ENCODE results near the gene AMOTL1. TPM values are rescaled to one million over a fixed set of nuclear protein-coding genes. Genes with fewer than 3 reads are reported as not detected.

Gene AMOTL1
- total RNA-seq, 1 experiment from 2014 or later = 32.6 TPM

GRCh38 chr11:94730153-94730552 is 38.0 kb upstream of the AMOTL1 start:
- H3K27me3 ChIP-seq (ENCODE audit: low read length) = no peaks in the 10 kb centered on the region
- no peak overlapping the region for H3K27ac ChIP-seq (ENCODE audit: low read length)
- no peaks in the 10 kb centered on the region for H3K9me3 ChIP-seq (ENCODE audit: low read length)
- H3K4me1 ChIP-seq (ENCODE audit: insufficient read depth, low read length) = peaks cover 78% of the 10 kb centered on the region
- intact Hi-C loops (cut with micrococcal nuclease) = no loop called here
- no peak overlapping the region for H2AFZ ChIP-seq (ENCODE audit: low read length)
- ChIA-PET CTCF (no interaction called here), POLR2A (ENCODE audit: unreplicated experiment) (no interaction called here)
- TF ChIP-seq CTCF (conservative IDR thresholded peaks at IDR 0.05; ENCODE audit: low read depth, low read length) (no peak), EZH2 (IDR thresholded peaks at IDR 0.05; ENCODE audit: low read length, unreplicated experiment) (no peak), EZH2phosphoT487 (IDR thresholded peaks at IDR 0.05; ENCODE audit: borderline replicate concordance, low read length) (no peak)
- H3K79me2 ChIP-seq (ENCODE audit: low read length) = no peaks in the 10 kb centered on the region
- H3K36me3 ChIP-seq (ENCODE audit: low read depth, low read length) = no peaks in the 10 kb centered on the region
- no peak overlapping the region for H3K4me3 ChIP-seq (ENCODE audit: low read length)
- ATAC-seq = no peak
- no TSS peak for BruUV-seq (replicated peaks)
- H3K4me2 ChIP-seq (ENCODE audit: low read length) = no peak overlapping the region
- H3K9ac ChIP-seq (ENCODE audit: low read length) = no peak overlapping the region
- peaks cover 12% of the 10 kb centered on the region for H3F3A ChIP-seq (ENCODE audit: low read length, unreplicated experiment)
- DNase-seq = no peak
- no peaks in the 10 kb centered on the region for H3K9me2 ChIP-seq (replicated peaks; ENCODE audit: low read length)
- H4K20me1 ChIP-seq (ENCODE audit: low read length) = no peaks in the 10 kb centered on the region

DNA sequence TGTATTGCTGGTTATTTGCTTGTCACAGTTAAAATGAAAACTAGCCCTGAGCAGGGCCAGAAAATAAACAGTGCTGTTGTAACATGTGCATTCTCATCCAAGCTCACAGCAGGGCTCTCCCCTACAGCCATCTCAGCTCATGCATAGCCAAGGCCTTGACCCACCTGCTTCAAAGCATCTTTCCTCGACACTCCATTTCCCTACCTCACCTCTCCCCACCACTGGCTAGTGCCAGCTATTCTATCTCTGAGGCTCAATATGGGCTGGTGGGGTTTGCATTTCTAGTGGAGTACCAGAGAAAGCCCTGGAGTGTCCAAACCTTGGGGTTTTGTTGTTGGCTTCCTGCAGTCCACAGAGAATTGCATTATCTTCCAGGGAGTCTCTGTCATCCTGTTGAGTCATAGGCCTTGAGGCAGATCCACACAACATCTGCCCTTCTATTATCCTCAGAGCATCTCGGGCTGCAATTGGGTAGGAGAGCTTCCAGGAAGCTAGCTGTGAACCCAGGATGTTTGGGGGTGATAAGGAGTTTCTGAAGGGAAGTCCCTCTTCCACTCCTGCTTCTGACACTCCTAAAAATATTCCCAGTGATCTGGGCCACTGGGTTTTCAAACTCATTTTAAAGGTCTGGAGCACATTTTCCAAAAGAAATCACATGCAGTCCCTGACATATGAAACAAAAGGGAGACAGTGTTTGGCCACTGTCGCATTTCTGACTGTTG is 36.1 kb upstream of the AMOTL1 start:
- TF ChIP-seq CTCF (conservative IDR thresholded peaks at IDR 0.05; ENCODE audit: low read depth, low read length) (no peak), EZH2phosphoT487 (IDR thresholded peaks at IDR 0.05; ENCODE audit: borderline replicate concordance, low read length) (no peak), EZH2 (IDR thresholded peaks at IDR 0.05; ENCODE audit: low read length, unreplicated experiment) (no peak)
- no peaks in the 10 kb centered on the region for H3K36me3 ChIP-seq (ENCODE audit: low read depth, low read length)
- no peaks in the 10 kb centered on the region for H4K20me1 ChIP-seq (ENCODE audit: low read length)
- H3F3A ChIP-seq (ENCODE audit: low read length, unreplicated experiment) = peaks cover 18% of the 10 kb centered on the region
- BruUV-seq (replicated peaks) = no TSS peak
- peak overlapping the region; percentile 79 for H3K9ac ChIP-seq (ENCODE audit: low read length)
- intact Hi-C loops (cut with micrococcal nuclease) = loop anchor here (2.0 kb wide), 2 partner anchors 23 to 109 kb away; no protein-coding TSS in a partner anchor
- H3K27ac ChIP-seq (ENCODE audit: low read length) = peak overlapping the region; percentile 96
- CTCF ChIA-PET = interaction anchor here (1.0 to 1.1 kb wide), 2 partner anchors 11 to 109 kb away, joined by 6 to 7 read pairs; no protein-coding TSS in a partner anchor
- H3K27me3 ChIP-seq (ENCODE audit: low read length) = no peaks in the 10 kb centered on the region
- H3K79me2 ChIP-seq (ENCODE audit: low read length) = no peaks in the 10 kb centered on the region
- DNase-seq = peak; percentile 90
- ATAC-seq = peak; percentile 59
- POLR2A ChIA-PET (ENCODE audit: unreplicated experiment) = interaction anchor here (0.6 to 0.7 kb wide), 2 partner anchors 335 to 603 kb away, joined by 3 to 6 read pairs; partner anchors contain the start of gene SRSF8
- H3K4me3 ChIP-seq (ENCODE audit: low read length) = peak overlapping the region; percentile 4; the same call in 1 of the 2 replicates
- peaks cover 90% of the 10 kb centered on the region for H3K4me1 ChIP-seq (ENCODE audit: insufficient read depth, low read length)
- no peaks in the 10 kb centered on the region for H3K9me3 ChIP-seq (ENCODE audit: low read length)
- peak overlapping the region; percentile 70 for H3K4me2 ChIP-seq (ENCODE audit: low read length)
- no peak overlapping the region for H2AFZ ChIP-seq (ENCODE audit: low read length)
- no peaks in the 10 kb centered on the region for H3K9me2 ChIP-seq (replicated peaks; ENCODE audit: low read length)
